H1 (cell line): ENCODE results near the gene PSMF1. TPM values are rescaled to one million over a fixed set of nuclear protein-coding genes. Genes with fewer than 3 reads are reported as not detected.

ENCODE experiments used
- CTBP2 ChIP-seq: IDR thresholded peaks from 2 replicates; pipeline ENCODE4 v1.7.0; 2011; ENCODE audit warnings: borderline replicate concordance, mild to moderate bottlenecking, moderate library complexity, mixed read lengths, low read length; ENCODE audit not compliant: insufficient read depth, insufficient read length
- GTF2F1 ChIP-seq: IDR thresholded peaks from 2 replicates; pipeline ENCODE4 v1.6.1; 2012; ENCODE audit warnings: low read depth, low read length, improper control_type of control experiment, borderline replicate concordance
- MAFK ChIP-seq: IDR thresholded peaks from 2 replicates; pipeline ENCODE4 v1.6.1; 2012; ENCODE audit warnings: low read depth, mild to moderate bottlenecking, improper control_type of control experiment, low read length
- RNF2 ChIP-seq: fragments of 200-900, 300-1000 bp; sonication (generic); IDR thresholded peaks from 2 replicates; pipeline ENCODE4 v1.7.1; 2016; ENCODE audit warnings: borderline replicate concordance, low read depth, mild to moderate bottlenecking, antibody characterized with exemption, low read length; ENCODE audit not compliant: poor library complexity, severe bottlenecking; ENCODE audit errors: missing control alignments
- SIRT6 ChIP-seq: IDR thresholded peaks from one replicate; pipeline ENCODE4 v1.7.1; 2012; ENCODE audit warnings: low read length, inconsistent platforms
- polyA plus RNA-seq, 7 experiments: library from polyadenylated mRNA; depleted of rRNA in 3 of 7; stranded (reverse) in 5 of 7; unstranded in 2 of 7; fragments of >200 nt in 5 of 7; fragments of 200-250 nt in 2 of 7; gene quantifications; 1 replicate in 5 of 7; 2 replicates in 1 of 7; 4 replicates in 1 of 7; pipeline versions ENCODE4 v1.2.1 to v1.2.3, GENCODE V29; 2011 to 2013; ENCODE audit warnings: missing spikeins in 2 of 7, mixed read lengths in 2 of 7
- total RNA-seq: library from RNA; stranded (reverse); fragmentation: NEBNext Ultra II Directional; extraction: Animal tissue kit (Norgen Biotek cat#: 25700); gene quantifications from 2 replicates; pipeline ENCODE4 v1.2.1, GENCODE V29; 2021

Gene PSMF1
- total and polyA plus RNA-seq, 2 of the 8 experiments (the other 6 are each of a cell fraction or from before 2014, with no cell fraction given): 106 to 159 TPM

GRCh38 chr20:1081891-1082290 lies 36.5 kb upstream of the PSMF1 start (continued):
- TF ChIP-seq GTF2F1: no peak
- TF ChIP-seq MAFK: no peak
- no peak for TF ChIP-seq CTBP2
- TF ChIP-seq RNF2: no peak
- no peak for TF ChIP-seq SIRT6
- TF ChIP-seq, all 59 proteins: peak for 0
